Measurements from ENCODE around the gene TRPV4.

The TRPV4 gene

GRCh38 chr12:109815757-109816617 lies 17.2 kb downstream of the TRPV4 start:
- no peak overlapping the region for H3K4me3 ChIP-seq (ENCODE audit: low read depth, low read length)

GRCh38 chr12:109815225-109815624 lies 18.0 kb downstream of the TRPV4 start:
- no peak overlapping the region for H3K4me3 ChIP-seq (ENCODE audit: low read depth, low read length)
- DNase-seq (ENCODE audit: low read depth), result no peak
- TF ChIP-seq CTCF (IDR thresholded peaks at IDR 0.05; ENCODE audit: insufficient read depth, low read depth, low read length, missing control alignments), result no peak

More at GRCh38 chr12:109815757-109816617, 17.2 kb downstream of the TRPV4 start:
- DNase-seq (ENCODE audit: low read depth), result no peak
- TF ChIP-seq CTCF (IDR thresholded peaks at IDR 0.05; ENCODE audit: insufficient read depth, low read depth, low read length, missing control alignments), result no peak

GRCh38 chr12:109814600-109815150 lies 18.5 kb downstream of the TRPV4 start:
- no peak for DNase-seq (ENCODE audit: low read depth)
- TF ChIP-seq CTCF (IDR thresholded peaks at IDR 0.05; ENCODE audit: insufficient read depth, low read depth, low read length, missing control alignments), result no peak

GRCh38 chr12:109813810-109814416 lies 19.3 kb downstream of the TRPV4 start:
- no peak for DNase-seq (ENCODE audit: low read depth)
- TF ChIP-seq CTCF (IDR thresholded peaks at IDR 0.05; ENCODE audit: insufficient read depth, low read depth, low read length, missing control alignments), result no peak
- no peak overlapping the region for H3K4me3 ChIP-seq (ENCODE audit: low read depth, low read length)

More at GRCh38 chr12:109814600-109815150, 18.5 kb downstream of the TRPV4 start:
- no peak overlapping the region for H3K4me3 ChIP-seq (ENCODE audit: low read depth, low read length)

GRCh38 chr12:109811624-109811995 lies 21.6 kb downstream of the TRPV4 start:
- no peak for DNase-seq (ENCODE audit: low read depth)
- H3K4me3 ChIP-seq (ENCODE audit: low read depth, low read length), result no peak overlapping the region
- no peak for TF ChIP-seq CTCF (IDR thresholded peaks at IDR 0.05; ENCODE audit: insufficient read depth, low read depth, low read length, missing control alignments)

- no peak overlapping the region for H3K4me3 ChIP-seq (ENCODE audit: low read depth, low read length)
- no peak for DNase-seq (ENCODE audit: low read depth)
- no peak for TF ChIP-seq CTCF (IDR thresholded peaks at IDR 0.05; ENCODE audit: insufficient read depth, low read depth, low read length, missing control alignments)
Measured at GRCh38 chr12:109810954-109811623, 22.1 kb downstream of the TRPV4 start.
